Endothelial cell of umbilical vein (primary cell): Measurements from ENCODE around the gene PDS5B. TPM values are rescaled to one million over a fixed set of nuclear protein-coding genes. Genes with fewer than 3 reads are reported as not detected.

Experiments
- BruUV-seq: library from RNA; stranded (reverse); fragments of 400-500 nt; replicated peaks from 2 replicates; lab custom pipeline; 2021; lab: Mats Ljungman, UMichigan
- CTCF ChIA-PET: fragments of 300-600, 350-600 bp; sonication (Branson Sonifier 250); formaldehyde crosslinking; loops from one replicate; lab custom pipeline; 2021; ENCODE audit warnings: antibody characterized with exemption, inconsistent platforms; lab: Charles Lee
- POLR2A ChIA-PET: fragments of 300-600, 350-600 bp; sonication (Branson Sonifier 250); formaldehyde crosslinking; loops from one replicate; lab custom pipeline; 2021; ENCODE audit warnings: antibody characterized with exemption, inconsistent platforms; lab: Charles Lee
- DNase-seq: peaks from one replicate; pipeline ENCODE4 v3.0.0-alpha.2; 2011; ENCODE audit warnings: low read depth, low spot score
- FAIRE-seq: peaks from 2 replicates; lab custom pipeline; 2011; peaks lifted over from hg19 to GRCh38; lab: Jason Lieb, UNC
- H2AFZ ChIP-seq: 2 replicates; pipeline ENCODE4 v1.6.0; 2012; ENCODE audit warnings: low read depth, low read length, control low read depth, inconsistent platforms
- H3K27ac ChIP-seq: 2 replicates; pipeline ENCODE4 v1.5.1; 2011; ENCODE audit warnings: low read depth, mild to moderate bottlenecking, control low read depth, low read length, moderate library complexity; ENCODE audit not compliant: insufficient read depth
- H3K27me3 ChIP-seq, 2 experiments: 2 replicates each; pipeline versions ENCODE4 v1.6.0 to v1.6.1; 2011; ENCODE audit warnings: low read length in 2 of 2, mixed read lengths in 1 of 2; ENCODE audit not compliant: control insufficient read depth in 2 of 2, insufficient read depth in 2 of 2
- H3K36me3 ChIP-seq, 2 experiments: 2 replicates in 1 of 2; 3 replicates in 1 of 2; pipeline ENCODE4 v1.5.1; 2011; ENCODE audit warnings: low read length in 2 of 2, mild to moderate bottlenecking in 1 of 2, moderate library complexity in 1 of 2; ENCODE audit not compliant: control insufficient read depth in 2 of 2, insufficient read depth in 2 of 2; ENCODE audit errors: extremely low read depth in 1 of 2
- H3K4me1 ChIP-seq: 3 replicates; pipeline ENCODE4 v1.5.1; 2011; ENCODE audit warnings: mild to moderate bottlenecking, low read length; ENCODE audit not compliant: control insufficient read depth, insufficient read depth; ENCODE audit errors: extremely low read depth
- H3K4me2 ChIP-seq: 2 replicates; pipeline ENCODE4 v1.6.1; 2011; ENCODE audit warnings: low read length, control low read depth, mixed read lengths; ENCODE audit not compliant: insufficient read depth
- H3K4me3 ChIP-seq, 3 experiments: fragments of 200-600 bp in 1 of 3; sonication (generic), shearing (Covaris generic) in 1 of 3; replicated peaks in 1 of 3; 2 replicates each; pipeline ENCODE4 v1.5.1; 2011 to 2016; ENCODE audit warnings: control low read depth in 3 of 3, low read length in 3 of 3, mild to moderate bottlenecking in 2 of 3, inconsistent platforms in 1 of 3, low read depth in 1 of 3, moderate library complexity in 1 of 3; ENCODE audit not compliant: insufficient read depth in 1 of 3
- H3K79me2 ChIP-seq: 2 replicates; pipeline ENCODE4 v1.6.0; 2012; ENCODE audit warnings: low read length, inconsistent platforms; ENCODE audit not compliant: control insufficient read depth, insufficient read depth
- H3K9ac ChIP-seq: replicated peaks from 2 replicates; pipeline ENCODE3; 2011; ENCODE audit warnings: low read length, control low read depth; ENCODE audit not compliant: insufficient read depth; ENCODE audit errors: extremely low read depth
- H3K9me1 ChIP-seq: replicated peaks from 3 replicates; pipeline ENCODE4 v1.6.0; 2011; ENCODE audit warnings: mild to moderate bottlenecking, low read length; ENCODE audit not compliant: control insufficient read depth, insufficient read depth; ENCODE audit errors: extremely low read depth
- H3K9me3 ChIP-seq: replicated peaks from 2 replicates; pipeline ENCODE4 v1.5.1; 2012; ENCODE audit warnings: low read length, inconsistent platforms; ENCODE audit not compliant: control insufficient read depth, insufficient read depth
- H4K20me1 ChIP-seq: replicated peaks from 2 replicates; pipeline ENCODE3; 2011; ENCODE audit warnings: mild to moderate bottlenecking, low read length; ENCODE audit not compliant: control insufficient read depth, insufficient read depth; ENCODE audit errors: extremely low read depth
- FOS ChIP-seq: IDR thresholded peaks from 2 replicates; pipeline ENCODE4 v1.6.1; 2011; ENCODE audit warnings: mild to moderate bottlenecking, low read length, moderate library complexity, borderline replicate concordance; ENCODE audit not compliant: insufficient read depth
- JUN ChIP-seq: IDR thresholded peaks from 2 replicates; pipeline ENCODE4 v1.6.1; 2011; ENCODE audit warnings: borderline replicate concordance, low read depth; ENCODE audit not compliant: insufficient read length, insufficient read depth
- MAX ChIP-seq: IDR thresholded peaks from 2 replicates; pipeline ENCODE4 v1.6.1; 2011; ENCODE audit not compliant: insufficient read depth, insufficient read length
- MYC ChIP-seq: IDR thresholded peaks from one replicate; pipeline ENCODE4 v1.6.1; 2011; ENCODE audit warnings: mild to moderate bottlenecking, low read depth, low read length
- POLR2AphosphoS5 ChIP-seq: IDR thresholded peaks from 2 replicates; pipeline ENCODE4 v1.6.1; 2012; ENCODE audit warnings: low read depth, mild to moderate bottlenecking, control low read depth, low read length, moderate library complexity; ENCODE audit not compliant: insufficient read depth
- dilution Hi-C: fragments of 300-500 bp; cut with MboI; formaldehyde crosslinking; loops from one replicate; pipeline ENCODE4 v1.15.0; 2019; ENCODE audit warnings: low sequenced_read_pairs; ENCODE audit not compliant: extremely low pct_ligation_motif_present
- intact Hi-C: fragments of 100-400 bp; cut with micrococcal nuclease; formaldehyde crosslinking; loops from one replicate; pipeline ENCODE4 v1.10.0; 2022
- polyA plus RNA-seq, 4 experiments: library from polyadenylated mRNA; depleted of rRNA in 3 of 4; stranded (reverse) in 3 of 4; unstranded in 1 of 4; fragments of >200 nt; gene quantifications; 2 replicates each; pipeline versions ENCODE4 v1.2.1 to v1.2.3, GENCODE V29; 2011 to 2012; ENCODE audit warnings: missing spikeins in 1 of 4
- total RNA-seq: library from RNA; stranded (reverse); gene quantifications from 2 replicates; pipeline ENCODE4 v1.2.3, GENCODE V29; 2021

Gene PDS5B
- total and polyA plus RNA-seq, 2 donors (not counting 3 experiments of a cell fraction or from before 2014, with no cell fraction given), result 3.9 to 40.3 TPM

- no peak for FAIRE-seq
- H3K27ac ChIP-seq, result no peak overlapping the region
- no peak overlapping the region for H2AFZ ChIP-seq
- no TSS peak for BruUV-seq
- H4K20me1 ChIP-seq, result no peaks in the 10 kb centered on the region
- dilution Hi-C loops, result no loop called here
- no peaks in the 10 kb centered on the region for H3K27me3 ChIP-seq
- no peak overlapping the region for H3K9ac ChIP-seq
- H3K4me1 ChIP-seq, result no peaks in the 10 kb centered on the region
- no peak overlapping the region for H3K4me3 ChIP-seq
- peaks cover 15% of the 10 kb centered on the region for H3K79me2 ChIP-seq
- H3K9me1 ChIP-seq, result no peaks in the 10 kb centered on the region
- DNase-seq, result no peak
- intact Hi-C loops, result loop anchor here (10.0 kb wide), 1 partner anchor 747 kb away; no protein-coding TSS in a partner anchor
- ChIA-PET CTCF (interaction anchor here (1.4 to 4.7 kb wide), 3 partner anchors 7 to 76 kb away, joined by 5 to 59 read pairs (median 16); partner anchors contain the start of gene PDS5B), POLR2A (no interaction called here)
- H3K36me3 ChIP-seq, result peaks cover 3 to 5% of the 10 kb centered on the region in 2 experiments
- H3K9me3 ChIP-seq, result no peaks in the 10 kb centered on the region
- H3K4me2 ChIP-seq, result no peak overlapping the region
- TF ChIP-seq FOS (no peak), POLR2AphosphoS5 (no peak), JUN (no peak), MAX (no peak), MYC (no peak)
These were observed 75.4 kb downstream of the PDS5B start for GRCh38 chr13:32661685-32662084.

GRCh38 chr13:32663660-32664059, 77.4 kb downstream of the PDS5B start:
- Histone ChIP-seq H3K9ac (no peak overlapping the region), H3K36me3 (peaks cover 3 to 5% of the 10 kb centered on the region in 2 experiments), H3K27ac (no peak overlapping the region), H3K79me2 (peaks cover 4% of the 10 kb centered on the region), H3K4me3 (no peak overlapping the region), H3K9me3 (no peaks in the 10 kb centered on the region), H3K4me2 (no peak overlapping the region), H3K9me1 (no peaks in the 10 kb centered on the region), H2AFZ (no peak overlapping the region), H4K20me1 (no peaks in the 10 kb centered on the region), H3K4me1 (no peaks in the 10 kb centered on the region), H3K27me3 (no peaks in the 10 kb centered on the region)
- ChIA-PET POLR2A (no interaction called here), CTCF (interaction anchor here (1.1 kb wide), 1 partner anchor 13 kb away, joined by 4 read pairs; no protein-coding TSS in a partner anchor)
- dilution Hi-C loops, result no loop called here
- DNase-seq, result no peak
- TF ChIP-seq FOS, result no peak
- no TSS peak for BruUV-seq
- FAIRE-seq, result no peak
- intact Hi-C loops, result loop anchor here (10.0 kb wide), 1 partner anchor 749 kb away; no protein-coding TSS in a partner anchor
